ENCODE results near the gene TMEM168. TPM values are rescaled to one million over a fixed set of nuclear protein-coding genes. Genes with fewer than 3 reads are reported as not detected.

TMEM168 gene
- total RNA-seq, 1 donor from 2014 or later, result 20.6 TPM

- intact Hi-C loops (cut with DNase I), result loop anchor here (10.0 kb wide), 1 partner anchor 210 kb away; no protein-coding TSS in a partner anchor
- DNase-seq (ENCODE audit: low spot score), result no peak
These were observed 5.6 kb downstream of the TMEM168 start for GRCh38 chr7:112784603-112785002.

DNA sequence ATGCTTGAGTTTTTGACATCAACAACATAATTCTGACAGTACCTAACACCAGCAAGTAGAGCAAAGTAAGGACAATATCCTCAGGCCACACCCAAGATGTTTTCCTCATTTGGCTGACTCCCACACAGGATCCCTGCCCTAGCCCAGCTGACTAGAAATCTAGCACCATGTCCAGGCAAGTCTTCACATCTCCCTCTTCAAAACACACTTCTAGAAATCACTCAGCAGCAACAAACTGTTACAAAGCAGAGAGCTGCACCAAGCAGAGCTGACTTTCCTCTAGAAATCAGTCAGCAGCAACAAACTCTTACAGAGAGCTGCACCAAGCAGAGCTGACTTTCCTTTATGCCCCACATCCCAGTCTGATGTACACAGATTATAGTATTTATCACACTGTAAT is 7.7 kb downstream of the TMEM168 start:
- DNase-seq (ENCODE audit: low spot score), result no peak
- intact Hi-C loops (cut with DNase I), result loop anchor here (10.0 kb wide), 1 partner anchor 208 kb away; no protein-coding TSS in a partner anchor

DNA sequence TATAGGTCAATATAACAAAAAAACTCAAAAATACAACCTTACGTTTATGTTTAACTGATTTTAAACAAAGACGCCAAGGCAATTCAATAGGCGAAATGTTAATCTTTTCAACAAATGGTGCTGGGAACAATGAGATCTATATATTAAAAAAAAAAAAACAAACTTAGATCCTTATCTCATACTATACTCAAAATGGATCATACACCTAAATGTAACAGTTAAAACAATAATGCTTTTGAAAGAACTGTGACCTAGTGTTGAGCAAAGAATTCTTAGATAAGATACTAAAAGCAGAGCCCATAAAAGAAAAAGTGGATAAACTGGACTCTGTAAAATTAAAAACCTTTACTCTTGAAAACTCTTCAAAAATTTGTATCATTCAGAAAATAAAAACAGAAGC is 8.6 kb downstream of the TMEM168 start:
- intact Hi-C loops (cut with DNase I), result loop anchor here (10.0 kb wide), 1 partner anchor 207 kb away; no protein-coding TSS in a partner anchor
- no peak for DNase-seq (ENCODE audit: low spot score)

DNA sequence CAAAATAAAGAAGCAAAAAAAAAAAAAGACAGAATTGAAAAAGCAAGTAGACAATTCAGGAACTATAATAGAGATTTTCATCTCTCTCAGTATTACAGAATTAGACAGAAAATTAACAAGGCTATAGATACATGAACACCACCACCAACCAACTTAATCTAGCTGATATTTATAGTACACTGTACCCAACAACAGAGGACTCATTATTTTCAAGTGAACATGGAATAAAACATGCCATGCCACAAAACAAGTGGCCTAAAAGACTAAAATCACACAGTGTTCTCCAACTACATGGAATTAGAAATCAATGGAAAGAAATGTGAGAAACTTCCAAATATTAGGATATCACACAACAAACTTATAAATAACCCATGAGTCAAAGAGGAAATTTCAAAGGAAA is 9.1 kb downstream of the TMEM168 start:
- no peak for DNase-seq (ENCODE audit: low spot score)
- intact Hi-C loops (cut with DNase I), result loop anchor here (10.0 kb wide), 1 partner anchor 206 kb away; no protein-coding TSS in a partner anchor

DNA sequence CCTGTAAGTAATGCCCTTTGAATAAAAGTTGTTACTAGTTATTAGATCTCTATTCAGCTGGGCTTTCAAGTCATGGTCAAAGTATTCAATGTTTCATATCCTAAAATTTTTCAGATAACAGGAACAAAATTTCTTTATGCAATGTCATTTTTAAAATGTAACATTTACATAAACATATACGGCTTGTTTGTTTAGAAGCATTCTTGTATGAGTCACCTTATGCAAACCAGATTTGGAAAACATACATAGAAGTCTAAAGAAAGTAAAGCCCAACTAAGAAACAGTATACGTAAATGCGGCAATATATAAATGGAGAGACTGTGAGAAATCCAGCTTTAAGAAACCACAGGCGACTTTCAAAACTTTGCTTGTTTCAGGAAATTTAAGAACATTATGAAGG is 10.5 kb downstream of the TMEM168 start:
- intact Hi-C loops (cut with DNase I), result loop anchor here (10.0 kb wide), 1 partner anchor 205 kb away; no protein-coding TSS in a partner anchor

DNA sequence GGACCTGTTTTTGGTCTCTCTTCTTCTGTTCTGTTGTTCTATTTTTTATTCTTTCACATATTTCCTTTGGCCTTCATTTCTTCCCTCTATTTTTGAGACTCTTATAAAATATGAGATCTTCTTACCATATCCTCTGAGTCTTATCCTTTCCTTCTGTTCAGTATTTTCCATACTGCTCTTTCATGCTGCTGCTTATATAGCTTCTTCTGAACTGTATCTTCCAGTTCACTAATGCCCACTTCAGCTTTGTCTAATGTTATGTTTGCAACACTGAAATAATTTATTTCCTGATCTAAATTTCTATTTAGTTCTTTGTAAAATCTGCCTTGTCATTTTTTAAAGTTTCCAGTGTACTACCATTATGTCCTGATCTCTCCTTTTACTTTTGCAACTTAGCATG is 12.8 kb downstream of the TMEM168 start:
- DNase-seq (ENCODE audit: low spot score), result no peak
- intact Hi-C loops (cut with DNase I), result no loop called here

More for the DNA sequence above, 10.5 kb downstream of the TMEM168 start:
- DNase-seq (ENCODE audit: low spot score), result no peak

DNA sequence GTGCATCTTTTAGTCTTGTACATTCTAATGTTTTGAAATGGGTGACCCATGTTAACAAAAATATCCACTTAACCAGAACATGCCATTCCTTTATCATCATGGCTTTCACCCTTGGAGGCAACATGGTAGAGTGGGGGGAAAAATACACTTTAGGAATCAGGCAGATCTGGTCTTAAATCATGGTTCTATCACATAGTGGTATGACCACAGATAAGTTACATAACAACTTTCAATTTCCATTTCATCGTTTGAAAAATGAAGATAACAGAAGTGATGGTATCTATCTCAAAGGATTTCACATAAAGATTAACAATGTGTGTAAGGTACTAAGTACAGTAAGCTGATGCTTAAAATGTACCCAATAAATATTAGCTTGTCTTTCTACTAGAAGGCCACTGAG is 19.0 kb downstream of the TMEM168 start:
- intact Hi-C loops (cut with DNase I), result no loop called here
- no peak for DNase-seq (ENCODE audit: low spot score)

DNA sequence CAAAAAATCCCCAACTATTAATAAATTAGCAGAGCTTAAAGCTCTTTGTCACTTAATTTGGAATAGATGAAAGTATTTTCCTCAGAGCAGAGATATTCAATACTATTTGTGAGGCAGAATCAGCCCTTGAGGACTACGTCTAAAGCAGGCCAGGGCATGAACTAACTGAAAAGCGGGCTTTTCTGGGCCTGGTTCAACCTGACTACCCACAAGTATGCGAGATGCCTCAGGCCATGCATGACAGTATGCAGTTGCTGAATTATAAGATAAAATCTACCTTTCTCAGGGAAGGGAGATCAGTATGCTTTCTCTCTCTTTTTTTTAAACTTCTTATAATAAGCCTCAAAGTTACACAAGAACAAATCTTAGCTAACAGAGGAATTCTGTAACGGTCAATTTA is 20.1 kb downstream of the TMEM168 start:
- intact Hi-C loops (cut with DNase I), result no loop called here
- DNase-seq (ENCODE audit: low spot score), result no peak

- intact Hi-C loops (cut with DNase I), result no loop called here
- DNase-seq (ENCODE audit: low spot score), result no peak
These were observed 25.1 kb downstream of the TMEM168 start for GRCh38 chr7:112765105-112765504.

DNA sequence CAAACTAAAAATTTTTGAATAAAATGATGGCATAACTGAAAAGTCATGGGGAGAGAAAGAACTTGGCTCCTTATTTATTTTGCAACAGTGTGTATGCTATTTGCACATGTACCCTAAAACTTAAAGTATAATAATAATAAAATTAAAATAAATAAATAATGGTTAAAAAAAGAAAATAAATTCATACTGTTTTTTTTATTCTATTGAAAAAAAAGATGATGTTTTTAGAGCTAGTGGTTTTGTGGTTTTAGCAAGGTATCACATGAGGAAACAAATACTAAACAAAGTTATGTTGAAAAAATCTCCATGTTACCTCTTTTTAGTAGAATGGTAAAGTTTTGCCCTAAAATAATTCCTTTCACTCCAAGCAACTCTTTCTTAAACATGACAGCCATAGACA is 26.2 kb downstream of the TMEM168 start:
- DNase-seq (ENCODE audit: low spot score), result no peak
- intact Hi-C loops (cut with DNase I), result no loop called here

DNA sequence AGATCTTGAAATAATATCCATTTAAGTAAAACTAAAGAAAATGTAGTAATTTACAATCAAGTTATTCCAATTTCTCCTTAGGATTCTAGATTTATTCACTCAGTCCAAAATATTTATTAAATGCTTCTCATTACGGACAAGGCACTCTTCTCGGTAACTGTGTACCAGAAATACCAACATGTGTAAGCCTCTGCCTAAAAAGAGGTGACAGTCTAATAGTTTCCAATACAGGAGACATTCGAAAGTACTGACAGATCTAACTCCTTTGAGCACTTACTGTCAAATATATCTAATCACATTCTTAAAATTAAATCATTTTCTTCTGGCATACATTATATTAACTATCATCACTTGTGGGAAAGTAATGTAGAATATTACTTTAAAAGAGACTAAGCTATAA is 26.9 kb downstream of the TMEM168 start:
- intact Hi-C loops (cut with DNase I), result no loop called here
- DNase-seq (ENCODE audit: low spot score), result no peak

DNA sequence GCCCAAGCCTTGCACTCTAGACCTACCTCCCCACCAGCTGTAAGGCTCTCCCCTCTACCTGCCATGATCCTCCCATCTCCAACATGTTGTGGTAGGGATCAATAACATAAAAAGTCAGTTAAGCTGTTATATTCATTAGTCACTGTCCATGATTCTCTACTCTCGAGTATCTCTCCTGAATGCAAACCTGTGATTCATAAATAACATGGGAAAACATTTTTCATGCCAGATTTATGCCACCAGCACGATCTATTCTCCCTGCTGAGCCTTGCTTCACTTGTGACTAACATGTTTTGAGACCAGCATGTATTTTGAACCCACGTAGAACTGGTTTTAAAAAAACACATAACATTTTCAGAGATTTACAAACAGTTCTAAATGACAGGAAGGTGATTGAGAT is 30.3 kb downstream of the TMEM168 start:
- intact Hi-C loops (cut with DNase I), result no loop called here

DNA sequence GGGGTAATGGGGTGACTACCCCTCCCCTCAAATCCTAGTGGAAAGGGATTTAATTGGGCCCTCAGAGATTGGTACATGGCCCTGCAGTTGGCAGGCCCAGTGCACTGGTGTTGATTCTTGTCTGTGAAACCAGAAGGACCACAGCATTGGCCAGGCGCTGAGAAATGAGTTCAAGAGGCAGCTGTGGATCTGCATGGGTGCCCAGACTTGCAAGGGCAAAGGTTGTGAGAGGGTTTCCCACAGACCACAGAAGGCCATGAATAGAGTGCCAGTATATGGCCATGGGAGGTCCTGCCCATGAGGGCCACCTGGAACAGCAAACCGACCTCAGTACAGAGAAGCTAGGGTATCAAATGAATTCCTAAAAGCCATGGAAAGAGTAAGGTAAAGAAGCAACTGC is 32.9 kb downstream of the TMEM168 start:
- intact Hi-C loops (cut with DNase I), result no loop called here
- DNase-seq (ENCODE audit: low spot score), result no peak

More for the DNA sequence above, 30.3 kb downstream of the TMEM168 start:
- DNase-seq (ENCODE audit: low spot score), result no peak

GRCh38 chr7:112753298-112753697 is 36.9 kb downstream of the TMEM168 start:
- intact Hi-C loops (cut with DNase I), result no loop called here
- DNase-seq (ENCODE audit: low spot score), result no peak

DNA sequence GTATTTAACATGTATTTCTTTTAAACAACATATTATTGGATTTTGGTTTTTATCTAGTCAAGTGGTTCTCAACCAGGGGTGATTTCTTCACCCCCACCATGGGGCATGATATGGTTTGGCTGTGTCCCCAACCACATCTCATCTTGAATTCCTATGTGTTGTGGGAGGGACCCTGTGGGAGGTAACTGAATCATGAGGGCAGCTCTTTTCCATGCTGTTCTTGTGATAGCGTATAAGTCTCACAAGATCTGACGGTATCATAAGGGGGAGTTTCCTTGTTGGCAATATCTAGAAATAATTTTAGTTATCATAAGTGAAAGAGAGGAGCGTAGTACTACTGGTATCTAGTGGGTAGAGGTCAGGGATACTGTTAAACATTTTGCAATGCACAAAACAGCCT is 37.6 kb downstream of the TMEM168 start:
- DNase-seq (ENCODE audit: low spot score), result no peak
- intact Hi-C loops (cut with DNase I), result no loop called here

DNA sequence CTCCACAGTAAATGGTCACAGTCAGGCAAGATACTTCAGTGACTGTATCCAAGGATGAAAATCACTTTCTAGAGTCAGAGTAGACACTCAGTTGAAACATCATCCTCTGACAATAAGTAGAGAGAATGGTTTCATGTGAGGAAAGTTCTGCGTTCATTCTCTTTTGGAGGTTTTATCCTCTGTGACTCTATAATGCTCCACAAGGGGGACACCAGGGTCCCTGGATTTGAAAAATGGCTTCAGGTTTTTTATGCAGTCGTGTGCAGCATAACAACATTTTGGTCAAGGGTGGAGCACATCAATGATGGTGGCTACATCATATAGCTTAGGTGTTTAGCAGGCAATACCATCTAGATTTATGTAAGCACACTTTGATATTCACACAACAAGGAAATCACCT is 40.4 kb downstream of the TMEM168 start:
- intact Hi-C loops (cut with DNase I), result no loop called here
- DNase-seq (ENCODE audit: low spot score), result no peak

DNA sequence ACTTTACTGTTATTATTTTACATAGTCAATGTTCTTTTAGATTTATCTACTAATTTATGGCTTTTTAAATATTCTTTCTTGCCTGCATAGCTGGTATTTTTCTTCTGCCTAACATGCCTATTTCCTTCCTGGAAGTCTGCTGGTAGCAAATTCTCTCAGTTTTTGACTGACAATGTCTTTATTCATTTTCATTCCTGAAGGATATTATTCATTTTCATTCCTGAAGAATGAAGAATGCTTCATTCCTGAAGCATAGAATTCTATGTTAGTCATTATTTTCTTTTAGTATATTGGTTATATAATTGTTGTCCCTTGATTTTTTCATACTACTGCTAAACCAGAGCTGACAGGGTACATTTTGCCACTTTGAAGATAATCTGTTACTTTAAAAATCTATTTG is 41.8 kb downstream of the TMEM168 start:
- DNase-seq (ENCODE audit: low spot score), result no peak
- intact Hi-C loops (cut with DNase I), result no loop called here

- intact Hi-C loops (cut with DNase I), result no loop called here
- DNase-seq (ENCODE audit: low spot score), result no peak
These were observed 44.6 kb downstream of the TMEM168 start for GRCh38 chr7:112745635-112746034.

DNA sequence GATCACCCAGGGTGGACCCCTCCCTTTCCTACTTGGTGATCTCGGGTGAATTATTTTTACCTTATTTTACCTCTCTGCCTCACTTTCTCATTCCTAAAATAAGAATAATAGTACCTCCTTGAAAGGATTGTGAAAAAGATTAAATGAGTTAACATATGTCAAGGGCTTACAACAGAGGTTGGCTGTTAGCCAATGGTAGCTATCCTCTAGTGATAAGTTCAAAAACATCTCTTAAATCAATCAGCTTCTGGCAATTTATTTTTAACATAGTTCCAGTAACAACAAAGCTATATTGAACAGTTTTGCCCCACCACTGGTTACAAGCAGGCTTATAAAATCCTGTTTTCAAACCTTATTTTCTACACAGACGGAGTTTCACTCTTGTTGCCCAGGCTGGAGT is 45.4 kb downstream of the TMEM168 start:
- intact Hi-C loops (cut with DNase I), result no loop called here
- no peak for DNase-seq (ENCODE audit: low spot score)

GRCh38 chr7:112743811-112744210 is 46.4 kb downstream of the TMEM168 start:
- intact Hi-C loops (cut with DNase I), result no loop called here
- DNase-seq (ENCODE audit: low spot score), result no peak

DNA sequence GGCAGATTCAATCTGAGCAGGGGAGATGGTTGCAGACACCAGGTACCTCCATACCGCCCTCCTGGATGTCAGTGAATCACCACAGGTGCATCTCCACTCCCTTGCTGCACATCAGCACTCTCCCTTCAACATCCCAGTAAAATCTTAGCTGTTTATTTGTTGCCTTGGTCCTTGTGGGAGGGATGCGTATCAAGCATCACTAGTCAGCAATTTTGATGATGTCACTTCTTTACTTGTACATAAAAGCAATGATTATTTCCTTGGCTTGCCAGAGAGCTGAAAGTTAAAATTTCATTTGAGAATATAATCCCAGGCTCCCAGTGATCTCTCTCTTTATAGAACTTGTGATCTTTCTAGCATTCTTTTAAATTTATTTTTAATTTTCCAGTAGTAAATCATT is 49.5 kb downstream of the TMEM168 start:
- DNase-seq (ENCODE audit: low spot score), result no peak
- intact Hi-C loops (cut with DNase I), result no loop called here

DNA sequence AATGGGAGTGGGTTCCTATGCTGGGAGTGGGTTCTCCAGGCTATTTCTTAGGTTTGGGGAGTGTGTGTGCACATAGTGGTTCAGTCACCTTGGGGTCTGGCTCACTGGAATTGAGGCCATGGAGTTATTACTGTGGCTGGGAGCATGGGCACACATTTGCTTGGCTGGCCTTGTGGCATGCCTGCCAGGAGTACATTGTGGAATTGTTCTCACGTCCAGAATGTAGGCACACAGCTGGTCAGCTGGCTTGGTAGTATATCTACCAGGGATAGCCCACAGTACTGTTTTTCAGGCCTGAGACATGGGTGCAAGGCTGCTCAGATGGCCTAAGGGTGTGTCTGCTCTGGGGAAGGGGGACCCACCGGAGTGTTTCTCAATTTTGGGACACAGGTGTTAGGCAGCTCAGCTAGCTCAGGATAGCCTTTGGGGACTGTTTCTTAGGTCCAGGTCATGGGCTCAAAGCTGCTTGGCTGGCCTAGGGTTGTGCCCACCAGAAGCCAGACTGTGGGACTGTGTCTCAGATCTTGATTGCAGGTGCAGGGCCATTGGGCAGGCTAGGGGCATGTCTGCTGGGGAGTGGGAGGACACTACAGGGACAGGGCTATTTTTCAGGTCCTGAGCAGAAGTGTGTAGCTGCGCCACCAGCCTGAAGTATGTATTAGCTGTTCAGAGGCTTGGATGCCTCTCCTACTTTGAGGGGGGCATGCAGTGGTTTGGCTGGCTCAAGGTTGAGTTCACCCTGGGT is 50.6 kb downstream of the TMEM168 start:
- no peak for DNase-seq (ENCODE audit: low spot score)
- intact Hi-C loops (cut with DNase I), result no loop called here
